Neural cell (in vitro differentiated cells): ENCODE results near the gene ADRA2A. TPM values are rescaled to one million over a fixed set of nuclear protein-coding genes. Genes with fewer than 3 reads are reported as not detected.

Experiments used
- H2AFZ ChIP-seq: fragments of 200-600, 300-800 bp; sonication (generic), shearing (Covaris generic); 2 replicates; pipeline ENCODE4 v1.6.0; 2014; ENCODE audit warnings: low read depth, mild to moderate bottlenecking, antibody characterized with exemption, low read length, moderate library complexity
- H3F3A ChIP-seq: fragments of 200-600 bp; shearing (Covaris generic); 2 replicates; pipeline ENCODE4 v1.6.1; 2016; ENCODE audit warnings: mild to moderate bottlenecking, moderate library complexity, mixed read lengths, antibody characterized with exemption, low read length; ENCODE audit not compliant: insufficient read depth, poor library complexity, severe bottlenecking
- H3K27ac ChIP-seq: fragments of 200-600, 300-800 bp; sonication (generic), shearing (Covaris generic); 2 replicates; pipeline ENCODE4 v1.5.1; 2014; ENCODE audit warnings: mild to moderate bottlenecking, low read length, moderate library complexity
- H3K27me3 ChIP-seq: fragments of 300-800, 200-600 bp; sonication (generic), shearing (Covaris generic); 2 replicates; pipeline ENCODE4 v1.6.0; 2014; ENCODE audit warnings: mild to moderate bottlenecking, low read depth, low read length, moderate library complexity; ENCODE audit not compliant: insufficient read depth
- H3K36me3 ChIP-seq: fragments of 300-800, 200-600 bp; sonication (generic), shearing (Covaris generic); 2 replicates; pipeline ENCODE4 v1.5.1; 2014; ENCODE audit warnings: mild to moderate bottlenecking, antibody characterized with exemption, low read length, moderate library complexity; ENCODE audit not compliant: insufficient read depth
- H3K4me2 ChIP-seq: fragments of 300-800, 200-600 bp; sonication (generic), shearing (Covaris generic); 2 replicates; pipeline ENCODE4 v1.6.0; 2014; ENCODE audit warnings: mild to moderate bottlenecking, low read length
- H3K4me3 ChIP-seq: fragments of 300-800, 200-600 bp; sonication (generic), shearing (Covaris generic); 2 replicates; pipeline ENCODE4 v1.5.1; 2014; ENCODE audit warnings: mild to moderate bottlenecking, low read length, moderate library complexity
- H3K79me2 ChIP-seq: fragments of 200-600 bp; shearing (Covaris generic); replicated peaks from 2 replicates; pipeline ENCODE4 v1.6.0; 2014; ENCODE audit warnings: mild to moderate bottlenecking, low read length, moderate library complexity; ENCODE audit not compliant: insufficient read depth
- H3K9ac ChIP-seq: fragments of 300-800, 200-600 bp; sonication (generic), shearing (Covaris generic); 2 replicates; pipeline ENCODE4 v1.6.1; 2016; ENCODE audit warnings: mild to moderate bottlenecking, low read length, mixed read lengths
- H3K9me2 ChIP-seq: fragments of 200-600 bp; shearing (Covaris generic); 2 replicates; pipeline ENCODE4 v1.6.1; 2016; ENCODE audit warnings: mild to moderate bottlenecking, low read length, mixed read lengths; ENCODE audit not compliant: insufficient read depth
- H3K9me3 ChIP-seq: fragments of 200-600, 300-800 bp; sonication (generic), shearing (Covaris generic); 2 replicates; pipeline ENCODE4 v1.6.1; 2016; ENCODE audit warnings: mild to moderate bottlenecking, mixed run types, low read length, moderate library complexity, mixed read lengths
- H4K20me1 ChIP-seq: fragments of 200-600 bp; shearing (Covaris generic); 2 replicates; pipeline ENCODE4 v1.6.1; 2016; ENCODE audit warnings: mild to moderate bottlenecking, mixed run types; ENCODE audit not compliant: insufficient read depth
- CTCF ChIP-seq: fragments of 450-650 bp; IDR thresholded peaks from 2 replicates; pipeline ENCODE4 v1.5.1; 2014; ENCODE audit warnings: antibody characterized with exemption, mild to moderate bottlenecking, moderate library complexity; ENCODE audit not compliant: poor library complexity, severe bottlenecking
- EP300 ChIP-seq: fragments of 450-650 bp; conservative IDR thresholded peaks from 2 replicates; pipeline ENCODE4 v1.6.1; 2014; ENCODE audit warnings: antibody characterized with exemption, mild to moderate bottlenecking, moderate library complexity; ENCODE audit not compliant: poor library complexity, severe bottlenecking
- EZH2 ChIP-seq: fragments of 200-600, 300-800 bp; shearing (Covaris generic), sonication (generic); IDR thresholded peaks from 2 replicates; pipeline ENCODE4 v1.6.1; 2014; ENCODE audit warnings: antibody characterized with exemption, low read length, borderline replicate concordance, mild to moderate bottlenecking; ENCODE audit not compliant: insufficient read depth, poor library complexity, severe bottlenecking
- MXI1 ChIP-seq: fragments of 450-650 bp; conservative IDR thresholded peaks from 2 replicates; pipeline ENCODE4 v1.6.1; 2014; ENCODE audit warnings: antibody characterized with exemption, mild to moderate bottlenecking; ENCODE audit not compliant: poor library complexity, severe bottlenecking
- POLR2AphosphoS5 ChIP-seq: IDR thresholded peaks from 2 replicates; pipeline ENCODE4 v1.6.1; 2012
- RAD21 ChIP-seq: fragments of 450-650 bp; conservative IDR thresholded peaks from 2 replicates; pipeline ENCODE4 v1.6.1; 2014; ENCODE audit warnings: antibody characterized with exemption, mild to moderate bottlenecking, moderate library complexity
- SMC3 ChIP-seq: fragments of 450-650 bp; conservative IDR thresholded peaks from 2 replicates; pipeline ENCODE4 v1.6.1; 2014; ENCODE audit warnings: antibody characterized with exemption, mild to moderate bottlenecking, moderate library complexity; ENCODE audit not compliant: poor library complexity
- TAF1 ChIP-seq: IDR thresholded peaks from 2 replicates; pipeline ENCODE4 v1.6.1; 2012; ENCODE audit warnings: low read depth
- polyA plus RNA-seq: library from polyadenylated mRNA; depleted of rRNA; stranded (reverse); fragments of >200 nt; gene quantifications from 2 replicates; pipeline ENCODE4 v1.2.3, GENCODE V29; 2014
- TF ChIP-seq, protein P1 (sequence below): IDR thresholded peaks from 2 replicates; pipeline ENCODE4 v1.6.1; 2012; ENCODE audit warnings: borderline replicate concordance

ADRA2A gene
- polyA plus RNA-seq, 1 donor from 2014 or later = 2.5 TPM

- Histone ChIP-seq H3F3A (no peaks in the 10 kb centered on the region), H3K9me3 (no peaks in the 10 kb centered on the region), H3K27ac (no peak overlapping the region), H3K79me2 (no peaks in the 10 kb centered on the region), H3K9ac (no peak overlapping the region), H3K4me2 (no peak overlapping the region), H3K4me3 (no peak overlapping the region), H3K27me3 (no peaks in the 10 kb centered on the region), H3K36me3 (no peaks in the 10 kb centered on the region), H2AFZ (no peak overlapping the region), H3K9me2 (no peaks in the 10 kb centered on the region), H4K20me1 (no peaks in the 10 kb centered on the region)
- TF ChIP-seq CTCF (no peak), RAD21 (no peak), MXI1 (no peak), SMC3 (no peak), EP300 (no peak), POLR2AphosphoS5 (no peak), TAF1 (no peak), EZH2 (no peak)
- TF ChIP-seq, protein P1, sequence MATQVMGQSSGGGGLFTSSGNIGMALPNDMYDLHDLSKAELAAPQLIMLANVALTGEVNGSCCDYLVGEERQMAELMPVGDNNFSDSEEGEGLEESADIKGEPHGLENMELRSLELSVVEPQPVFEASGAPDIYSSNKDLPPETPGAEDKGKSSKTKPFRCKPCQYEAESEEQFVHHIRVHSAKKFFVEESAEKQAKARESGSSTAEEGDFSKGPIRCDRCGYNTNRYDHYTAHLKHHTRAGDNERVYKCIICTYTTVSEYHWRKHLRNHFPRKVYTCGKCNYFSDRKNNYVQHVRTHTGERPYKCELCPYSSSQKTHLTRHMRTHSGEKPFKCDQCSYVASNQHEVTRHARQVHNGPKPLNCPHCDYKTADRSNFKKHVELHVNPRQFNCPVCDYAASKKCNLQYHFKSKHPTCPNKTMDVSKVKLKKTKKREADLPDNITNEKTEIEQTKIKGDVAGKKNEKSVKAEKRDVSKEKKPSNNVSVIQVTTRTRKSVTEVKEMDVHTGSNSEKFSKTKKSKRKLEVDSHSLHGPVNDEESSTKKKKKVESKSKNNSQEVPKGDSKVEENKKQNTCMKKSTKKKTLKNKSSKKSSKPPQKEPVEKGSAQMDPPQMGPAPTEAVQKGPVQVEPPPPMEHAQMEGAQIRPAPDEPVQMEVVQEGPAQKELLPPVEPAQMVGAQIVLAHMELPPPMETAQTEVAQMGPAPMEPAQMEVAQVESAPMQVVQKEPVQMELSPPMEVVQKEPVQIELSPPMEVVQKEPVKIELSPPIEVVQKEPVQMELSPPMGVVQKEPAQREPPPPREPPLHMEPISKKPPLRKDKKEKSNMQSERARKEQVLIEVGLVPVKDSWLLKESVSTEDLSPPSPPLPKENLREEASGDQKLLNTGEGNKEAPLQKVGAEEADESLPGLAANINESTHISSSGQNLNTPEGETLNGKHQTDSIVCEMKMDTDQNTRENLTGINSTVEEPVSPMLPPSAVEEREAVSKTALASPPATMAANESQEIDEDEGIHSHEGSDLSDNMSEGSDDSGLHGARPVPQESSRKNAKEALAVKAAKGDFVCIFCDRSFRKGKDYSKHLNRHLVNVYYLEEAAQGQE = no peak
Measured at GRCh38 chr10:111086574-111086973, 9.7 kb downstream of the ADRA2A start.

DNA sequence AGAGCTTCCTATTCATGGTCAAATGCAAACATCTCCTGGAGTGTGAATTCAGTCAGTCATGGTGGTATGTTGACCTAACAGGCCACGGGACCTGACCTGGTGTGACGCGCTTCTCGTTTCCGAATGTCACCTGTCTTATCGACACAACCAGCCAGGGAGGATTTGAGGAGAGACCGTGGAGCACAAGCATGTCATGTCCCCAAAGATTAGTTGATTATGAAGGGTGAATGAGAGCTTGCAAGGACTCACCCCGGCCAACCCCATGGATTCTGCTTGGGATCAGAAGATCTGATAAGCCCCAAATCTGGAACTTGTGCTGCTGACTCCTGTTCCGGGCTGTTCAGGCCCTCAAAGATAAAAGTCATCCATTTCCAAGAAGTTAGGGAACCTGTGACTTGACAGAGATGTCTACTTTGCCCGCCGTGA lies 10.5 kb downstream of the ADRA2A start:
- Histone ChIP-seq H2AFZ (no peak overlapping the region), H3K9me2 (no peaks in the 10 kb centered on the region)
- TF ChIP-seq TAF1 (no peak), POLR2AphosphoS5 (no peak)

GRCh38 chr10:111087968-111088505 lies 11.2 kb downstream of the ADRA2A start:
- TF ChIP-seq TAF1 = no peak

More for the DNA sequence above, 10.5 kb downstream of the ADRA2A start:
- no peak overlapping the region for H3K9ac ChIP-seq
- no peaks in the 10 kb centered on the region for H3K27me3 ChIP-seq
- no peaks in the 10 kb centered on the region for H3F3A ChIP-seq
- no peaks in the 10 kb centered on the region for H3K9me3 ChIP-seq
- H3K36me3 ChIP-seq = no peaks in the 10 kb centered on the region
- H4K20me1 ChIP-seq = no peaks in the 10 kb centered on the region
- no peaks in the 10 kb centered on the region for H3K79me2 ChIP-seq
- H3K4me2 ChIP-seq = no peak overlapping the region
- no peak overlapping the region for H3K27ac ChIP-seq
- no peak overlapping the region for H3K4me3 ChIP-seq

More at GRCh38 chr10:111087968-111088505, 11.2 kb downstream of the ADRA2A start:
- Histone ChIP-seq H3K9ac (no peak overlapping the region), H3K27me3 (no peaks in the 10 kb centered on the region), H3F3A (no peaks in the 10 kb centered on the region), H3K27ac (no peak overlapping the region), H3K9me3 (no peaks in the 10 kb centered on the region), H3K9me2 (no peaks in the 10 kb centered on the region), H3K36me3 (no peaks in the 10 kb centered on the region), H3K4me3 (no peak overlapping the region), H3K4me2 (no peak overlapping the region), H2AFZ (no peak overlapping the region), H4K20me1 (no peaks in the 10 kb centered on the region), H3K79me2 (no peaks in the 10 kb centered on the region)
